HG02798 (cell line): Measurements from ENCODE around the gene SLC16A5.

Experiments
- ATAC-seq: cut with Tn5 transposase; IDR thresholded peaks from one replicate; pipeline ENCODE4 v1.9.1; 2021; ENCODE audit warnings: mild to moderate bottlenecking; ENCODE audit not compliant: unreplicated experiment, poor library complexity

The SLC16A5 gene

GRCh38 chr17:75082683-75083082, 5.1 kb upstream of the SLC16A5 start:
- ATAC-seq, result no peak

DNA sequence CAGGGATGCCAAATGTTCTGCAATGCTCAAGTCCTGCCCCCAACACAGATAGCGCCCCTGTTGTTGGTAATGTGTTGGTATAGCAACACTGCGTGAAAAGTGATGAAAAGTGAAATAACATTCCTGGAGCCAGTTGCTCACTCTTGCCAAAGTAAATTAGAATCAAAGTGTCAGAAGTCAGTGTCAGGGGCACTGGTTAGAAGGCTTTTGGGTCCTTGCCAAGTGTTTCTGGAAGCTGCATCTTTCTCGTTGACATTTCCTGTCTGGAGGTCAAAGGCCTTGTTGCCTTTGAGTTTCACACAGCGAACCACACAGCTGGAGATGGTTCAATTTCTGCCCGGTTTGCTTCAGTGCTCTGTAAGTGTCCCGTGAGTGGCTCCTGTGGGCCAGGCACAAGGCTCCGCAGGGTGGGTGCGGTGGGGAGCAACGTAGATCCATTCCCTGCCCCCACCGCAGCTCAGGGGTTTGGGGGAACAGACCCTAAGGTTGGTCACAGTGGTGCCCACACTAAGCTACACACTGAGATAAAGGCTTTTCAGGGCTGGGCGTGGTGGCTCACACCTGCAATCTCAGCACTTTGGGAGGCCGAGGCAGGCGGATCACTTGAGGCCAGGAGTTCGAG, 3.6 kb upstream of the SLC16A5 start:
- no peak for ATAC-seq

GRCh38 chr17:75086496-75087181, 1.1 kb upstream of the SLC16A5 start:
- ATAC-seq, result no peak

GRCh38 chr17:75087182-75087557, 584 bp upstream of the SLC16A5 start:
- ATAC-seq, result no peak

GRCh38 chr17:75088465-75089417, 987 bp downstream of the SLC16A5 start:
- no peak for ATAC-seq

DNA sequence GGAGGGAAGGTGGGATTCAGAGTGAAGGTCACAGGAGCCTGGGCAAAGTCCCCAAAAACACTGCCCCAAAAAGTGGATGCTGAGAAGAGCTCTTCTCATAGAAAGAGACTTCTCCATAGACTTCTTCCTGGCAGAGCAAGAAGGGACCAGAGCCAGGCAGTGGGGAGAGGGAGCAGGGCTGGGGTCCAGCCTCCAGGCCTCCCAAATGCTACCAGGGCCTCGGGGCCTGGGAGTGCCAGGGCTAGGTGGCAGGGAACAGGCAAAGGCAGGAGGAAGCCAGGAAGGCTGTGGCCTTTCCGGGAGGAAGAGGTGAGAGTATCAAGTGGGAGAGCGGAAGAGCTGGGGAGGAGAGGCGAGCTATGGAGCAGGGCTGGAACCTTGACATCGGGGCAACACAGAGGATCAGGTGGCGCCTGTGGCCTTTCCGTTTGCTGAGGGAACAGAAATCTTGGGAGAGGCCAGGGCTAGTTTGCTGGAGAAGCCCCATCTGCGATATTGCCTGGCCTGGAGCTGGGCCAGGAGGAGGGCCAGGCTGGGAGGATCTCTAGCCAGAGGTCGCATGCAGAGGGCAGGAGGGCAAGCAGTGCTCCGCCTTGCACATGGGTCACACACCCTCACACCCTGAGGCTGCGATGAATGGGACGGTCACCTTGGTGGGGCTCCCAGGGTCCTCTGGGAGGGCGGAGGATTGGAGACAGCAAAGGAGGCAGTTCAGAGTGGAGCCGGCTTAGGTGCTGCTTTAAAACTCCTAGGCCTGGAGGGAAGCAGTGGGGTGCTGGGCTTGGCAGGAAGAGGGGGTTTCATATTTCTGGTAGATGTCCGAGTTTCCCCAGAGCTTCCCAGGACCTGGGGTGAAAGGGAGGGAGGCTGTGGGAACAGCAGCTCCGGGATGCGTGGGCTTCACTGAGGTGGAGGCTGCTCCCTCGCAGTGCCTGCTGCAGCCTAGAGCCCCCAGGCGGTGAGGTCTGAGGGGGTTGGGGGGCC, 3.4 kb downstream of the SLC16A5 start:
- ATAC-seq, result no peak

DNA sequence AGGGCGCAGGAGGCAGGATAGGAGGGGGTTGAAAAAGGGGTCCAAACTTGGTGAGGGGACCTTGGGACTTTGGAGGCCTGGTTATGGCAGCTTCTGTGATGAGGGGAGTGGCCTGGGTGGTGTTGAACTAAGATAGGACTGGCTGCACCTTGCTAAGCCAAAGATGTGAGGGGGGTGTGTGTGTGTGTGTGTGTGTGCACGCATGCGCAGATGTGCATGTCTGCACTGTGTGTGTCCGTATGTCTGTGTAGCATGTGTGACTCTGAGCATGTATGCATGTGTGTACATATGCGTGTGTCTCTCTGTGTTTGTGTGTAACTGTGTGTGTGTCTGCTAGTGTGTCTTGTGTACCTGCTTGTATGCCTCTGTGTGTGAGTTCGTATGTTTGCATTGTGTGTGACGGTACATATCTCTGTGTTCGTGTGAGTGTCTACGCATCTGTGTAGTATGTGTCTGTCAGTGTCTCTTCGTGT, 4.1 kb downstream of the SLC16A5 start:
- ATAC-seq, result no peak

- ATAC-seq, result no peak
These were observed 5.9 kb downstream of the SLC16A5 start for GRCh38 chr17:75093548-75094158.

DNA sequence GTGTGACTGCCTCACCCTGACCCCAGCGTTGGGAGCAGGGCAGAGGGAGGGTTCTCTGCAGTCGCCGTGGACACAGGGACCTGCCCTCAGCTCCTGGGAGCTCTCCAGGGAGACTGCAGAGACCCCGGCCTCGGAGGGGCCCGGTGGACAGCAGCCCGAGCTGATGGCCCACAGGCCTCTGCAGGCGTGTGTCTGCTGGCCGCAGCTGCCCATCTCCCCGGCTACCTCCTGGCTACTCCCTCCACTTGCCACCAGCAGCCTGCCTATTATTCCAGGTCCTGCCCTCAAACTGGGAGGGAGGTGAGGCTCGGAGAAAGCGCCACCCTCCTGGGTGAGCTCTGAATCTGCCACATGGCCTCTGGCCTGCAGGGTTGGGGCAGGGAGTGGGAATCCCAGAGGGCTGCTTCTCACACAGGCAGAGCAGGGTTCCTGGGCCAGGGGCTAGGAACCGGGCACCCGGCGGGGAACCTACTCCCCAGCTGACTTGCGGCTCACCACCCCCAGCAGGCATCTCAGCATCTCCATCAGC, 7.2 kb downstream of the SLC16A5 start:
- ATAC-seq, result no peak

DNA sequence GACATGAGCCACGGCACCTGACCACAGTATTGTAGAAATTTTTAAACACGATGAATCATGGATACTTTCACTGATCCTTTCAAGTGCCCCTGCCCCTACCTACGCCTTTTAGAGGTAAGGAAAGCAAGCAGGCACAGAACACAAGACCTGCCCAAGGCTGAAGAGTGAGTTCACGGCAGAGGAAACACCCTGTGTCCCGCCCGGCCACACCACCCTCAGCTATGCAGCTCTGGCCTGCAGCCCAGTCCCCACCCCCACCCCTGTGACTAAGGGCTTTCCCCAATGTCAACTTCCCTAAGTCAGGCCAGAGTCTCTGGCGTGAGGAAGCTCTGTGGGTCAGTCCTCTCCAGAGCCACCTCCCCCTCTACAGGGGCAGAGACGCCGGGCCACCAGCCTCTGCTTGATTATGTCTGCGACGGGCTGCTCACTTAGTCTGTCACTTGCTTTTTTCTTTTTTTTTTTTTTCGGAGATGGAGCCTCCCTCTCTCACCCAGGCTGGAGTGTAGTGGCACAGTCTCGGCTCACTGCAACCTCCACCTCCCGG, 8.4 kb downstream of the SLC16A5 start:
- no peak for ATAC-seq

GRCh38 chr17:75097865-75098264, 10.1 kb downstream of the SLC16A5 start:
- ATAC-seq, result no peak

DNA sequence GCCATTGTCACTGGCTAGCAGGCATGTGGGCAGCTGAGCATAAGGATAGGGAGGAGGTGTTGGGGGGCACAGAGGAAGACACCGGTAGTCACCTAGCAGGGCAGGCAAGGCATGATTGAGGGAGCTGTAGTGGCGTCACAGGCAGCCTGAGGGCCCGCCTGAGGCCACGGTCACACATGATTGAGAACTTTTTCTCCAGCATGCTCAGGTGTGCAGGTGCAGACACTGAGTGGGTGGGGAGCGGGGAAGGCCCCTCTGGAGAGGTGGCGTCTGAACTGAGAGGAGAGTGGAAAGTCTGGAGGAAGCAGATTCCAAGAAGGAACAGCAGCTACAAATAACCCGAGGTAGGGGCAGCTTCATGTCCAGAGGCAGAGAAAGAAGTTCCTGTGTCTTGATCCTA, 11.1 kb downstream of the SLC16A5 start:
- no peak for ATAC-seq

- ATAC-seq, result no peak
These were observed 12.3 kb downstream of the SLC16A5 start for GRCh38 chr17:75099881-75100595.

DNA sequence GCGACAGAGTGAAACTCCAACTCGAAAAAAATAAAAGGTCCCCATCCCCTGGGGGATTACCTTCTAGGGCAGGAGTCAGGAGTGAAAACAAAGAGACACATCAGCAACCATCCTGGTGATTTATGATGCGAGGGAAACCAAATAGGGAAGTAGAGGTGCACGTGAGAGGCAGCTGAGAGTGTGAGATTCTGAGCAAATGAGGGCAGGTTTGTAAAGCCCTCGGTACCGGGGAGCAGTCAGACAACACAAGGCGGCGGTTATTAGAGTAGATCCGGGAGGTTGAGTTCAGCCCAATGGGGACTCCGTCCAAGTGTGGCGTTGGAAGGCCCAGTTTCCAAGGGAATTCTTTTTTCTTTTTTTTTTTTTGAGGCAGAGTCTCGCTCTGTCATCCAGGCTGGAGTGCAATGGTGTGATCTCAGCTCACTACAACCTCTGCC, 14.6 kb downstream of the SLC16A5 start:
- no peak for ATAC-seq

DNA sequence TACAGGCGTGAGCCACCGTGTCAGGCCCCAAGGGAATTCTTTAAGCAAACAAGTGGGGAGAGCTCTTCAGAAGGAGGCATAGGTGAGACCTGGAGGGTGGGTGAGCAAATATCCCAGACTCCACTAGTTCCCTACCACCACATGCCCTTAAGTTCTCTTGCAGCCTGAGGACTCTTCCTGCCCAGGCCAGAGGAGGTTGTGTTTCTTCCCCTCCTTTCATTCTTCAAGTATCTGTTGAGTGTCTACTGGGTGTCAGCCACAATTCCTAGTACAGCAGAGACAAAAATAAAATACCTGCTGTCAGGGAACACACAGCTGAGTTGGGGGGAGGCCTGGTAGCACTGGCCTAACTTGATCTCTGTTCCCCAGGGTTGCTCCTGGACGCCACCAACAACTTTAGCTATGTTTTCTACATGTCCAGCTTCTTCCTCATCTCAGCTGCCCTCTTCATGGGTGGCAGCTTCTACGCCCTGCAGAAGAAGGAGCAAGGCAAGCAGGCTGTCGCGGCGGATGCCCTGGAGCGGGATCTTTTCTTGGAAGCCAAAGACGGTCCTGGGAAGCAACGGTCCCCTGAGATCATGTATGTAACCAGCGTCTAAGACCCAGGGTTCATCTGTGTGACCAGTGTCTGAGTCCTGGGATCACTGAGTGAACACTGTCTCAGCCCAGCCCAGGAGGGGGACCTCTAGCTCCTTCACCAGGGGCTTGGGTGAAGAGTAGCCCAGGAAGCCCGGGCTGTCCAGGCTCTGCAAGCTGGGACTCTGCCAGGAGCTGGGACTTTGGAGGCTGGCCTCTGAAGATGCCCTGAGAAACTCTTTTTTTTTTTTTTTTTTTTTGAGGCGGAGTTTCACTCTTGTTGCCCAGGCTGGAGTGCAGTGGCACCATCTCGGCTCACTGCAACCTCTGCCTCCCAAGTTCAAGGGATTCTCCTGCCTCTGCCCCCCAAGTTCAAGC, 16.1 kb downstream of the SLC16A5 start:
- no peak for ATAC-seq

- no peak for ATAC-seq
These were observed 17.6 kb downstream of the SLC16A5 start for GRCh38 chr17:75105126-75106080.
